Ovary (tissue), 9 donors: Measurements from ENCODE around the gene RELA. TPM values are rescaled to one million over a fixed set of nuclear protein-coding genes. Genes with fewer than 3 reads are reported as not detected.

Experiments
- DNase-seq, 5 donors: peaks; one replicate each; pipeline ENCODE4 v3.0.0-alpha.2; 2019 to 2020
- H3K27ac ChIP-seq, 2 donors: fragments of 200-600 bp; one replicate each; pipeline versions ENCODE4 v1.5.1 to v1.8.0; 2019 to 2022
- H3K27me3 ChIP-seq: fragments of 200-600 bp; one replicate; pipeline ENCODE4 v1.8.0; 2022
- H3K36me3 ChIP-seq: fragments of 200-600 bp; sonication (generic); one replicate; pipeline ENCODE4 v1.5.1; 2019
- H3K4me1 ChIP-seq: one replicate; pipeline ENCODE4 v1.8.1; 2013; ENCODE audit warnings: mild to moderate bottlenecking, moderate library complexity; ENCODE audit not compliant: insufficient read depth
- H3K4me3 ChIP-seq: fragments of 200-600 bp; sonication (generic); one replicate; pipeline ENCODE4 v1.5.1; 2017
- H3K9me3 ChIP-seq, 2 donors: fragments of 200-600 bp in 1 of 2; sonication (generic) in 1 of 2; one replicate each; pipeline versions ENCODE4 v1.5.1 to v1.8.1; 2013 to 2019; ENCODE audit warnings: mild to moderate bottlenecking in 1 of 2, moderate library complexity in 1 of 2
- EP300 ChIP-seq: sonication (generic); formaldehyde crosslinking; IDR thresholded peaks from one replicate; pipeline ENCODE4 v1.6.1; 2017; ENCODE audit warnings: antibody characterized with exemption
- POLR2A ChIP-seq: fragments of 450-650 bp; IDR thresholded peaks from one replicate; pipeline ENCODE4 v1.6.1; 2017; ENCODE audit warnings: antibody characterized with exemption, mild to moderate bottlenecking, moderate library complexity
- WGBS, 3 donors: extraction: QIAGEN DNeasy Blood & Tissue Kit in 1 of 3; methylation state at CpG; one replicate each; pipeline versions ENCODE4 v1.1.5 to v1.1.7; 2013 to 2017; 5-methylcytosine and 5-hydroxymethylcytosine counted together
- intact Hi-C, 4 donors: fragments of 100-400 bp; cut with DNase I; formaldehyde crosslinking; loops; one replicate each; pipeline versions ENCODE4 v1.11.0 to v1.15.1; 2022 to 2023
- polyA plus RNA-seq, 2 donors: library from polyadenylated mRNA; stranded (reverse); fragments of 200-250 nt in 1 of 2; fragments of 350-450 nt in 1 of 2; fragmentation: Illumina TruSeq in 1 of 2; extraction: RNeasy Lipid Tissue Mini Kit (QIAGEN cat#74804) in 1 of 2; gene quantifications; one replicate each; pipeline ENCODE4 v1.2.3, GENCODE V29; 2013 to 2014
- total RNA-seq, 7 donors: library from RNA; depleted of rRNA in 2 of 7; stranded (reverse); fragments of >200 nt in 2 of 7; fragmentation: NEBNext Ultra II Directional in 3 of 7; extraction: Animal tissue kit (Norgen Biotek cat#: 25700) in 3 of 7; gene quantifications; one replicate each; pipeline versions ENCODE4 v1.1.0 to v1.2.4, GENCODE V29; 2016 to 2023
- TF ChIP-seq, protein P1 (sequence below), 3 donors: fragments of 450-650 bp in 2 of 3; fragments of 200-600 bp in 1 of 3; IDR thresholded peaks; one replicate each; pipeline versions ENCODE4 v1.5.1 to v1.8.0; 2016 to 2022; ENCODE audit warnings: antibody characterized with exemption in 3 of 3, mild to moderate bottlenecking in 1 of 3
- donor health status: DM: no; HTN: no; CAD: no; lungs with moderate emphysema.
- donor health status: DM: no; HTN: no; CAD: no.
- donor health status: Bipolar disorder and iron deficiency.
- donor health status: DM: yes; HTN: yes; CAD: no.
- donor health status: DM: no; HTN: no; CAD: no.
- donor health status: DM: yes; HTN: yes; CAD: no.

RELA gene
- total and polyA plus RNA-seq, 9 donors: 50.8 to 102 (median 83.2) TPM

DNA sequence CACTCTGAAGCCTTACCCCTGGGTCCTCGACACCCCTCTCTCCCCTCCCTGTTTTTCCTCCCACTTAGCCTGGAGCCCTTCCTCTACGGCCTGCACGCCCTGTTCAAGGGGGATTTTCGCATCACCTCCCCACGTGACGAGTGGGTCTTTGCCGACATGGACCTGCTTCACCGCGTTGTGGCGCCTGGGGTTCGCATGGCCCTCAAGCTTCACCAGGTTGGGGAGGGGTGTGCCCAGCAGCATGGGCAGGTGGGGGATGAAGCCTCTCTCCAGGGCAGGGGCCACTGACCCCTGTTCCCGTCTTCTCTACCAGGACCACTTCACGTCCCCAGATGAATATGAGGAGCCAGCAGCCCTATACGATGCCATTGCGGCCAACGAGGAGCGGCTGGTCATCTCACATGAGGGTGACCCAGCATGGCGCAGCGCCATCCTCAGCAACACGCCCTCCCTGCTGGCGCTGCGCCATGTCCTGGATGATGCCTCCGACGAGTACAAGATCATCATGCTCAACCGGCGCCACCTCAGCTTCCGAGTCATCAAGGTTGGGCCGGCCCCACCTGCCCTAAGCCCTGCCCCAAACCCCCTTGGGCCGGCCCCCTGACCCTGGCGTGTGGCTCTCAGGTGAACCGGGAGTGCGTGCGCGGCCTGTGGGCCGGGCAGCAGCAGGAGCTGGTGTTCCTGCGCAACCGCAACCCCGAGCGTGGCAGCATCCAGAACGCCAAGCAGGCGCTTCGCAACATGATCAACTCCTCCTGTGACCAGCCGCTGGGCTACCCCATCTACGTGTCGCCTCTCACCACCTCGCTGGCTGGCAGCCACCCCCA lies 27.6 kb downstream of the RELA start:
- Histone ChIP-seq H3K27ac (no peak overlapping the region), H3K9me3 (no peaks in the 10 kb centered on the region), H3K4me3 (no peak overlapping the region), H3K36me3 (no peaks in the 10 kb centered on the region), H3K4me1 (peaks cover 4% of the 10 kb centered on the region), H3K27me3 (no peaks in the 10 kb centered on the region)
- peak in 1 of 5 donors; percentile 57 for DNase-seq
- TF ChIP-seq, protein P1, sequence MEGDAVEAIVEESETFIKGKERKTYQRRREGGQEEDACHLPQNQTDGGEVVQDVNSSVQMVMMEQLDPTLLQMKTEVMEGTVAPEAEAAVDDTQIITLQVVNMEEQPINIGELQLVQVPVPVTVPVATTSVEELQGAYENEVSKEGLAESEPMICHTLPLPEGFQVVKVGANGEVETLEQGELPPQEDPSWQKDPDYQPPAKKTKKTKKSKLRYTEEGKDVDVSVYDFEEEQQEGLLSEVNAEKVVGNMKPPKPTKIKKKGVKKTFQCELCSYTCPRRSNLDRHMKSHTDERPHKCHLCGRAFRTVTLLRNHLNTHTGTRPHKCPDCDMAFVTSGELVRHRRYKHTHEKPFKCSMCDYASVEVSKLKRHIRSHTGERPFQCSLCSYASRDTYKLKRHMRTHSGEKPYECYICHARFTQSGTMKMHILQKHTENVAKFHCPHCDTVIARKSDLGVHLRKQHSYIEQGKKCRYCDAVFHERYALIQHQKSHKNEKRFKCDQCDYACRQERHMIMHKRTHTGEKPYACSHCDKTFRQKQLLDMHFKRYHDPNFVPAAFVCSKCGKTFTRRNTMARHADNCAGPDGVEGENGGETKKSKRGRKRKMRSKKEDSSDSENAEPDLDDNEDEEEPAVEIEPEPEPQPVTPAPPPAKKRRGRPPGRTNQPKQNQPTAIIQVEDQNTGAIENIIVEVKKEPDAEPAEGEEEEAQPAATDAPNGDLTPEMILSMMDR (IDR thresholded peaks at IDR 0.05): no peak
- no peak for TF ChIP-seq POLR2A
- TF ChIP-seq EP300: no peak
- intact Hi-C loops: loop anchor here in 1 of 4 donors (10.0 kb wide), 1 partner anchor 70 kb away; no protein-coding TSS in a partner anchor
- WGBS, 3 donors: 90 to 92% (median 92%) methylated on average over 34 to 46 of the region's 46 CpGs

DNA sequence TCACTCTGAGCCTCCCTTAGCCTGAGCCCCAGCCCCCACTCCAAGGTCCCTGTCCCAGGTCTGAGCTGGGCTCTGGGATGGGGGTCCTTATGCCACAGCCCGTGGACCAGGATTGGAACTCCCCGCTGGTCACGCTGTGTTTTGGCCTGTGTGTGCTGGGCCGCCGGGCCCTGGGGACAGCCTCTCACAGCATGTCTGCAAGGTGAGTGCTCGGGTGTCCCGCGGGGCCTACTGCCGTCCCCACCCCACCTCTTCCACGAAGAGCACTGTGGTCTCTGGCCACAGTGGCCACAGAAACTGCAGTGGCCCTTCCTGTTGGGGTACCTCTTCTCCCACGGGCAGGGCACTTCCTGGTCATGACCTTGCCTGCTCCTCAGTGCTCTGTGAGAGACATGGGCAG lies 28.3 kb downstream of the RELA start:
- H3K27me3 ChIP-seq: no peaks in the 10 kb centered on the region
- H3K9me3 ChIP-seq: no peaks in the 10 kb centered on the region
- H3K27ac ChIP-seq: no peak overlapping the region
- 89 to 93% (median 92%) methylated on average over 11 of the region's 11 CpGs for WGBS, 3 donors
- no peaks in the 10 kb centered on the region for H3K36me3 ChIP-seq
- H3K4me1 ChIP-seq: peaks cover 4% of the 10 kb centered on the region
- H3K4me3 ChIP-seq: no peak overlapping the region
- DNase-seq: no peak
- no peak for TF ChIP-seq POLR2A
- TF ChIP-seq, protein P1 (IDR thresholded peaks at IDR 0.05): no peak
- no peak for TF ChIP-seq EP300
- intact Hi-C loops: loop anchor here in 1 of 4 donors (10.0 kb wide), 1 partner anchor 70 kb away; no protein-coding TSS in a partner anchor

DNA sequence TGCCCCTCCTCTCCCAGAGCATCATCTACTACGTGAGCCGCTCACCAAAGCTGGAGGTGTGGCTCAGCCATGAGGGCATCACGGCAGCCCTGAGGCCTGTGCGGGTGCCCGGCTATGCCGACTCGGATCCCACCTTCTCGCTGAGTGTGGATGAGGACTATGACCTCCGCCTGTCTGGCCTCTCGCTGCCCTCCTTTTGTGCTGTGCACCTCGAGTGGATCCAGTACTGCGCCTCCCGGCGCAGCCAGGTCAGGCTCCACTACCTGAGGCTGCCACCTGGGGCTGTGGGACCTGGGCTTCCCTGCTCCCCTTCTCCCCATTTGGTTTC lies 28.6 kb downstream of the RELA start:
- DNase-seq: no peak
- intact Hi-C loops: loop anchor here in 1 of 4 donors (10.0 kb wide), 1 partner anchor 71 kb away; no protein-coding TSS in a partner anchor
- Histone ChIP-seq H3K36me3 (no peaks in the 10 kb centered on the region), H3K4me3 (no peak overlapping the region), H3K27me3 (no peaks in the 10 kb centered on the region), H3K27ac (no peak overlapping the region), H3K4me1 (peaks cover 4% of the 10 kb centered on the region), H3K9me3 (no peaks in the 10 kb centered on the region)
- 84 to 87% (median 86%) methylated on average over 14 of the region's 14 CpGs for WGBS, 3 donors
- TF ChIP-seq, protein P1 (IDR thresholded peaks at IDR 0.05): no peak
- no peak for TF ChIP-seq EP300
- no peak for TF ChIP-seq POLR2A

DNA sequence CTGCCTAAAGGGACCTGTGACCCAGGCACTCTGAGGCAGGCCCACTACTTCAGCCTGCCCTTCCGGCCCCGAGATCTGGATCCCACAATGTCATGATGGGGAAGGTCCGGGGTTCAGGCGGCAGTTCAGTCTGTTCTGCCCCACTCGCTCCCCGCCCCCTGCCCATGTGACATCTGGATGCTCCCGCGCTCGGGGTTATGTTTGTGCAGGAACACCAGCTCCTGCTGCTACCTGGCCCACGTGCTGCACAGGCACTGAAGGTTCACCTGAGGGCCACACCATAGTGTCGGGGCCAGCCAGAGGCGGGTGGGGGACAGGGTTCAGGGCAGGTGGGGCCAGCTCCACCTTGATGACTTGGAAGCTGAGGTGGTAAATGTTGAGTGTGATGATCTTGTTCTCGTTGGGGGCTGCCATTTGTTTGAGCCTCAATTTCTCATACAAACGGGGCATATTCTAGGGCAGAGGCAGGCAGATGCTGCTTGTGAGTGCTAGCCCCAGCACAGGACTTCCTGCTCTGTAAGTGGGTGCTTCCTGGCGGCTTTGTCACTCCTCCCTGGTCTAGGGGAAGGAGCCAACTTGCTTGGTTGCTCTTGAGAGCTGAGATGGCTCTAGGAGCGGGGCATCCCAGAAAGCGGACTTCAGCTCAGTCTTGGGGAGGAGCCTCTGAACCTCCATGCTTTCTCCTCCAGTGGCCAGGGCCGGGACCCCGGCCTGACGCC lies 29.2 kb downstream of the RELA start:
- Histone ChIP-seq H3K4me3 (no peak overlapping the region), H3K27me3 (no peaks in the 10 kb centered on the region), H3K27ac (no peak overlapping the region), H3K9me3 (no peaks in the 10 kb centered on the region), H3K4me1 (peaks cover under 1% of the 10 kb centered on the region), H3K36me3 (no peaks in the 10 kb centered on the region)
- intact Hi-C loops: loop anchor here in 1 of 4 donors (10.0 kb wide), 1 partner anchor 71 kb away; no protein-coding TSS in a partner anchor
- TF ChIP-seq, protein P1 (IDR thresholded peaks at IDR 0.05): no peak
- no peak for TF ChIP-seq EP300
- no peak for TF ChIP-seq POLR2A
- 84 to 87% (median 85%) methylated on average over 20 of the region's 20 CpGs for WGBS, 3 donors
- no peak for DNase-seq
